A673 (cell line): ENCODE results near the gene ERC1.

ENCODE experiments used
- CTCF ChIP-seq: fragments of 300-800, 200-600 bp; sonication (generic); conservative IDR thresholded peaks from 2 replicates; pipeline ENCODE4 v1.5.1; 2017; ENCODE audit warnings: low read depth, mild to moderate bottlenecking, antibody characterized with exemption, low read length, moderate library complexity, mixed read lengths
- EZH2 ChIP-seq: fragments of 200-600 bp; sonication (generic); IDR thresholded peaks from 2 replicates; pipeline ENCODE4 v1.6.1; 2017; ENCODE audit warnings: borderline replicate concordance, low read depth, mild to moderate bottlenecking, mixed read lengths, antibody characterized with exemption, low read length; ENCODE audit not compliant: poor library complexity, severe bottlenecking

GRCh38 chr12:1013618-1014489 lies 22.8 kb downstream of the ERC1 start:
- TF ChIP-seq EZH2 (no peak), CTCF (no peak)
